Mucosa of descending colon (tissue), 3 donors: ENCODE data around the gene CCDC71. TPM values are rescaled to one million over a fixed set of nuclear protein-coding genes. Genes with fewer than 3 reads are reported as not detected.

ENCODE experiments used
- ATAC-seq: fragments of 200-7000 bp; cut with Tn5 transposase; one replicate; pipeline ENCODE4 v1.9.1; 2020; ENCODE audit warnings: mild to moderate bottlenecking, moderate library complexity
- DNase-seq, 3 donors: peaks; one replicate each; pipeline ENCODE4 v3.0.0-alpha.2; 2020
- H3K36me3 ChIP-seq: fragments of 200-600 bp; one replicate; pipeline ENCODE4 v1.8.0; 2021; ENCODE audit warnings: low read depth, mild to moderate bottlenecking
- H3K4me1 ChIP-seq: fragments of 200-600 bp; one replicate; pipeline ENCODE4 v1.8.0; 2021; ENCODE audit warnings: low read depth, mild to moderate bottlenecking
- H3K4me3 ChIP-seq: fragments of 200-600 bp; one replicate; pipeline ENCODE4 v1.8.0; 2021; ENCODE audit warnings: mild to moderate bottlenecking
- H3K9me3 ChIP-seq: fragments of 200-600 bp; one replicate; pipeline ENCODE4 v1.8.0; 2021; ENCODE audit warnings: mild to moderate bottlenecking
- intact Hi-C, 2 donors: fragments of 100-400 bp; cut with DNase I in 1 of 2; cut with micrococcal nuclease in 1 of 2; formaldehyde crosslinking; loops; one replicate each; pipeline versions ENCODE4 v1.11.0 to v1.11.1; 2022; cut with DNase I, micrococcal nuclease
- total RNA-seq, 3 donors: library from RNA; stranded (reverse); fragmentation: NEBNext Ultra II Directional in 2 of 3; extraction: Animal tissue kit (Norgen Biotek cat#: 25700) in 2 of 3; gene quantifications; one replicate each; pipeline versions ENCODE4 v1.2.1 to v1.2.4, GENCODE V29; 2021 to 2023
- TF ChIP-seq, protein P1 (sequence below): fragments of 200-600 bp; IDR thresholded peaks from one replicate; pipeline ENCODE4 v1.8.0; 2022; ENCODE audit warnings: antibody characterized with exemption, mild to moderate bottlenecking
- donor health status: DM: no; HTN: no; CAD: no; lungs with moderate emphysema.
- donor health status: DM: no; HTN: no; CAD: no.
- donor health status: DM: no; HTN: yes; CAD: no.

The CCDC71 gene
- total RNA-seq, 3 donors from 2014 or later: 15.2 to 20.7 (median 19.9) TPM

GRCh38 chr3:49119036-49119435 is 47.1 kb downstream of the CCDC71 start:
- Histone ChIP-seq H3K36me3 (peaks cover 17% of the 10 kb centered on the region), H3K9me3 (no peaks in the 10 kb centered on the region), H3K4me3 (no peak overlapping the region), H3K4me1 (peaks cover 20% of the 10 kb centered on the region)
- DNase-seq: no peak
- intact Hi-C loops: no loop called here
- TF ChIP-seq, protein P1, sequence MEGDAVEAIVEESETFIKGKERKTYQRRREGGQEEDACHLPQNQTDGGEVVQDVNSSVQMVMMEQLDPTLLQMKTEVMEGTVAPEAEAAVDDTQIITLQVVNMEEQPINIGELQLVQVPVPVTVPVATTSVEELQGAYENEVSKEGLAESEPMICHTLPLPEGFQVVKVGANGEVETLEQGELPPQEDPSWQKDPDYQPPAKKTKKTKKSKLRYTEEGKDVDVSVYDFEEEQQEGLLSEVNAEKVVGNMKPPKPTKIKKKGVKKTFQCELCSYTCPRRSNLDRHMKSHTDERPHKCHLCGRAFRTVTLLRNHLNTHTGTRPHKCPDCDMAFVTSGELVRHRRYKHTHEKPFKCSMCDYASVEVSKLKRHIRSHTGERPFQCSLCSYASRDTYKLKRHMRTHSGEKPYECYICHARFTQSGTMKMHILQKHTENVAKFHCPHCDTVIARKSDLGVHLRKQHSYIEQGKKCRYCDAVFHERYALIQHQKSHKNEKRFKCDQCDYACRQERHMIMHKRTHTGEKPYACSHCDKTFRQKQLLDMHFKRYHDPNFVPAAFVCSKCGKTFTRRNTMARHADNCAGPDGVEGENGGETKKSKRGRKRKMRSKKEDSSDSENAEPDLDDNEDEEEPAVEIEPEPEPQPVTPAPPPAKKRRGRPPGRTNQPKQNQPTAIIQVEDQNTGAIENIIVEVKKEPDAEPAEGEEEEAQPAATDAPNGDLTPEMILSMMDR: no peak
- no peak for ATAC-seq

Other genes with a start within 250 kb of the CCDC71 start
- 100 to 1,000 TPM in 1 of 3 donors, 10 to 100 TPM in 2; 73.3 to 109 (median 82.1) TPM for gene ARIH2, start 247.5 kb downstream of the CCDC71 start, total RNA-seq
- gene P4HTM, start 176.1 kb downstream of the CCDC71 start, total RNA-seq: 10 to 100 TPM; 40.2 to 60.6 (median 41.4) TPM
- gene WDR6, start 158.9 kb downstream of the CCDC71 start, total RNA-seq: 100 to 1,000 TPM in 2 of 3 donors, 10 to 100 TPM in 1; 98.5 to 205 (median 165) TPM
- 10 to 100 TPM; 16.7 to 32.7 (median 18.9) TPM for gene DALRD3, start 147.8 kb downstream of the CCDC71 start, total RNA-seq
- 10 to 100 TPM; 61.0 to 69.9 (median 63.2) TPM for gene NDUFAF3, start 144.2 kb downstream of the CCDC71 start, total RNA-seq
- 100 to 1,000 TPM; 113 to 146 (median 114) TPM for gene IMPDH2, start 136.9 kb downstream of the CCDC71 start, total RNA-seq
- 100 to 1,000 TPM in 1 of 3 donors, 10 to 100 TPM in 2; 73.0 to 104 (median 86.1) TPM for gene QRICH1, start 72.3 kb downstream of the CCDC71 start, total RNA-seq
- 100 to 1,000 TPM; 235 to 415 (median 373) TPM for gene QARS1, start 61.6 kb downstream of the CCDC71 start, total RNA-seq
- gene USP19, start 45.5 kb downstream of the CCDC71 start, total RNA-seq: 10 to 100 TPM; 65.7 to 84.7 (median 82.6) TPM
- 100 to 1,000 TPM in 1 of 3 donors, 10 to 100 TPM in 2; 52.1 to 354 (median 82.0) TPM for gene LAMB2, start 33.3 kb downstream of the CCDC71 start, total RNA-seq
- 10 to 100 TPM in 1 of 3 donors, 1 to 10 TPM in 2; 6.3 to 68.4 (median 6.3) TPM for gene KLHDC8B, start 5.3 kb upstream of the CCDC71 start, total RNA-seq
- 1 to 10 TPM; 4.5 to 7.8 (median 5.5) TPM for gene C3orf62, start 110.9 kb upstream of the CCDC71 start, total RNA-seq
- gene USP4, start 173.7 kb upstream of the CCDC71 start, total RNA-seq: 10 to 100 TPM; 46.4 to 60.5 (median 58.9) TPM
- gene GPX1, start 192.0 kb upstream of the CCDC71 start, total RNA-seq: 100 to 1,000 TPM; 122 to 148 (median 144) TPM
- gene RHOA, start 245.6 kb upstream of the CCDC71 start, total RNA-seq: 100 to 1,000 TPM; 358 to 430 (median 419) TPM
- 10 to 100 TPM; 31.6 to 44.4 (median 43.5) TPM for gene TCTA, start 246.1 kb upstream of the CCDC71 start, total RNA-seq